ENCODE results near the gene PKNOX2.

DNA sequence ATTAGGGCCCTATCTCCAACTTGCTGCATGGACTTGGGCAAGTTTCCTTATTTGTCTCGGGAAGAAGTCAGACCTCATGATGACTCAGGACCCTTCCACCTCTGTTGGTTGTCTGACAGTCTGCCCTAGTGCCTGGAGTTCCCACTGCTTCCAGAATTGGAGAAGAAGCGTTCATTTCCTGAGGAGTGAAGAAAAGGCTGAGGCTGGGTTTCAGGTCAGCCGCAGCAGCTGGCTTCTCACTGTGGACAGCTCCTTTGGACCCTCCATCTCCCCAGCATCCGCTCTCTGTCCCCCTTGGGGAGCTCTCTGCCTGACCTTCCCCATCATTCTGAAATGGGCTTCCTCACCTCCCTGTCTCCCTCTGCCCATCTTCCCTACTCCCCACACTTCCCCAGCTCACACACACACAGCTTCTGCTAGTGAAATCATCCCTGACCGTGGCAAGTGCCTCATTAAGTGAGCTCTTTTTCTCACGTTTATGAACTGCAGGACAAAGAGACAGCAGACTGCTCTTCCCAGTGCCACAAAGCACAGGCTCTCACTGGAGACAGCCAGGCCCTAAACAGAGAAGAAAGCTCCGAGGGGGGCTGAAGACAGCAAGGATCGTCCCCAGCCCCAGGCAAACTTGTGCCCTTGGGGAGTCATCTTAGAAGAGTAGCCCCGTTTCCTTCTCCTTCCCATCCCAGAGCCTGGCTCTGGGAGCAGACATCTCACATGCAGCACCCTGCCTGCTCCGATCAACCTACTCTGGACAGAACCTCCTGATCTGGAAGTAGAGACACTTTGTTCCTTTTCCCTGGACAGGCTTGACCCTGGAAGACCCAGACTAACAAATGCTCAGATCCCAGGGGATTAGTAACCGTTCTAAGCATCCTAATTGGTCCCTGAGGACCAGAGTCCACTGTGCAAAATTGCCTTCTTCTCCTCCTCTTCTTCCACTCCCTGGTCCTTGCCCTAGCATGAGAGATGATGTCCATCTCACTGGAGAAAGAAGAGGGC is 173.6 kb downstream of the PKNOX2 start:
- TF ChIP-seq, protein P1, sequence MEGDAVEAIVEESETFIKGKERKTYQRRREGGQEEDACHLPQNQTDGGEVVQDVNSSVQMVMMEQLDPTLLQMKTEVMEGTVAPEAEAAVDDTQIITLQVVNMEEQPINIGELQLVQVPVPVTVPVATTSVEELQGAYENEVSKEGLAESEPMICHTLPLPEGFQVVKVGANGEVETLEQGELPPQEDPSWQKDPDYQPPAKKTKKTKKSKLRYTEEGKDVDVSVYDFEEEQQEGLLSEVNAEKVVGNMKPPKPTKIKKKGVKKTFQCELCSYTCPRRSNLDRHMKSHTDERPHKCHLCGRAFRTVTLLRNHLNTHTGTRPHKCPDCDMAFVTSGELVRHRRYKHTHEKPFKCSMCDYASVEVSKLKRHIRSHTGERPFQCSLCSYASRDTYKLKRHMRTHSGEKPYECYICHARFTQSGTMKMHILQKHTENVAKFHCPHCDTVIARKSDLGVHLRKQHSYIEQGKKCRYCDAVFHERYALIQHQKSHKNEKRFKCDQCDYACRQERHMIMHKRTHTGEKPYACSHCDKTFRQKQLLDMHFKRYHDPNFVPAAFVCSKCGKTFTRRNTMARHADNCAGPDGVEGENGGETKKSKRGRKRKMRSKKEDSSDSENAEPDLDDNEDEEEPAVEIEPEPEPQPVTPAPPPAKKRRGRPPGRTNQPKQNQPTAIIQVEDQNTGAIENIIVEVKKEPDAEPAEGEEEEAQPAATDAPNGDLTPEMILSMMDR (IDR thresholded peaks at IDR 0.05; ENCODE audit: control extremely low read depth in 1 of 3, insufficient read depth in 1 of 3, low read depth in 1 of 3, low read length in 3 of 3), result no peak
- no peak for TF ChIP-seq BCL11A (IDR thresholded peaks at IDR 0.05; ENCODE audit: low read depth in 2 of 2, low read length in 2 of 2)
- no peak for TF ChIP-seq RAD21 (IDR thresholded peaks at IDR 0.05 in 1 of 2, conservative IDR thresholded peaks at IDR 0.05 in 1 of 2; ENCODE audit: low read depth in 2 of 2, low read length in 2 of 2)
- no peak for TF ChIP-seq RNF2 (IDR thresholded peaks at IDR 0.05; ENCODE audit: borderline replicate concordance, low read depth, low read length, missing control alignments, poor library complexity, severe bottlenecking)
- TF ChIP-seq POLR2A (IDR thresholded peaks at IDR 0.05; ENCODE audit: control extremely low read depth in 1 of 2, low read depth in 2 of 2, low read length in 2 of 2), result no peak
- TF ChIP-seq EZH2 (IDR thresholded peaks at IDR 0.05; ENCODE audit: low read depth, low read length, severe bottlenecking), result no peak
- TF ChIP-seq, protein P2, sequence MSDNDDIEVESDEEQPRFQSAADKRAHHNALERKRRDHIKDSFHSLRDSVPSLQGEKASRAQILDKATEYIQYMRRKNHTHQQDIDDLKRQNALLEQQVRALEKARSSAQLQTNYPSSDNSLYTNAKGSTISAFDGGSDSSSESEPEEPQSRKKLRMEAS (IDR thresholded peaks at IDR 0.05), result no peak
- no peak for TF ChIP-seq NRF1 (IDR thresholded peaks at IDR 0.05; ENCODE audit: low read depth, low read length)
- TF ChIP-seq FOSL1 (IDR thresholded peaks at IDR 0.05; ENCODE audit: insufficient read depth, low read depth, low read length), result no peak
- no peak for TF ChIP-seq HDAC6 (IDR thresholded peaks at IDR 0.05; ENCODE audit: low read depth, low read length)
- TF ChIP-seq SP1 (IDR thresholded peaks at IDR 0.05; ENCODE audit: low read depth, low read length), result no peak

All from H1 (cell line).